ENCODE results near the gene APOC3. TPM values are rescaled to one million over a fixed set of nuclear protein-coding genes. Genes with fewer than 3 reads are reported as not detected.
"Not testable (repeated sequence)": the region's sequence is repeated elsewhere in the genome, so short reads cannot be mapped to it uniquely, and the experiment has no call there.

Gene APOC3
- total RNA-seq, 1 donor from 2014 or later, result not detected

DNA sequence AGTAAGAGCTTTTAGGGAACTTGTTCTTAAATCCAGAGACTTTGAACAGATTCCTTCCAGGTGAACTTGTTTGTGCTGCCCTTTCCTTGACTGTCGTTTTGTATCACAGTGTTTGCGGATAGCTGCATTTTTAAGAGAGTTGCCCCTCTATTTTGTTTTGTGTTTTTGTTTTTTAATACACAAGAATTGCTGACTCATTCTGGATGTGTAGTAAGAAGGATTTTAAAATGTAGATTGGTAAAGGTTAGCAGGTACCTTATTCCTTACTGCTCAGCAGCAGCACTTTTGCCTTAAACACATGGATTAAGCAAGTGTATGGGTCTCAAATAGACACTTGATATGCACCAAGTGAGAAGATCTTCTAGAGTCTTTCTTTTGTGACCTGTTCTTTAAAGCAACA, 29.1 kb upstream of the APOC3 start:
- no peak for DNase-seq (ENCODE audit: low spot score)
- no peaks in the 10 kb centered on the region for H3K36me3 Mint-ChIP-seq (ENCODE audit: low read depth, unreplicated experiment)
- no peak overlapping the region for H3K4me3 Mint-ChIP-seq (ENCODE audit: unreplicated experiment)
- TF ChIP-seq, protein P1, sequence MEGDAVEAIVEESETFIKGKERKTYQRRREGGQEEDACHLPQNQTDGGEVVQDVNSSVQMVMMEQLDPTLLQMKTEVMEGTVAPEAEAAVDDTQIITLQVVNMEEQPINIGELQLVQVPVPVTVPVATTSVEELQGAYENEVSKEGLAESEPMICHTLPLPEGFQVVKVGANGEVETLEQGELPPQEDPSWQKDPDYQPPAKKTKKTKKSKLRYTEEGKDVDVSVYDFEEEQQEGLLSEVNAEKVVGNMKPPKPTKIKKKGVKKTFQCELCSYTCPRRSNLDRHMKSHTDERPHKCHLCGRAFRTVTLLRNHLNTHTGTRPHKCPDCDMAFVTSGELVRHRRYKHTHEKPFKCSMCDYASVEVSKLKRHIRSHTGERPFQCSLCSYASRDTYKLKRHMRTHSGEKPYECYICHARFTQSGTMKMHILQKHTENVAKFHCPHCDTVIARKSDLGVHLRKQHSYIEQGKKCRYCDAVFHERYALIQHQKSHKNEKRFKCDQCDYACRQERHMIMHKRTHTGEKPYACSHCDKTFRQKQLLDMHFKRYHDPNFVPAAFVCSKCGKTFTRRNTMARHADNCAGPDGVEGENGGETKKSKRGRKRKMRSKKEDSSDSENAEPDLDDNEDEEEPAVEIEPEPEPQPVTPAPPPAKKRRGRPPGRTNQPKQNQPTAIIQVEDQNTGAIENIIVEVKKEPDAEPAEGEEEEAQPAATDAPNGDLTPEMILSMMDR (IDR thresholded peaks at IDR 0.05; ENCODE audit: unreplicated experiment), result no peak
- peaks cover 2% of the 10 kb centered on the region for H3K27me3 Mint-ChIP-seq (ENCODE audit: unreplicated experiment)
- no peaks in the 10 kb centered on the region for H3K9me3 Mint-ChIP-seq (ENCODE audit: unreplicated experiment)
- no peaks in the 10 kb centered on the region for H3K4me1 Mint-ChIP-seq (ENCODE audit: unreplicated experiment)
- no peak overlapping the region for H3K27ac Mint-ChIP-seq (ENCODE audit: unreplicated experiment)

GRCh38 chr11:116801662-116802061, 28.0 kb upstream of the APOC3 start:
- H3K4me3 Mint-ChIP-seq (ENCODE audit: unreplicated experiment); H3K27me3 Mint-ChIP-seq (ENCODE audit: unreplicated experiment); H3K36me3 Mint-ChIP-seq (ENCODE audit: low read depth, unreplicated experiment); DNase-seq (ENCODE audit: low spot score); H3K4me1 Mint-ChIP-seq (ENCODE audit: unreplicated experiment); H3K9me3 Mint-ChIP-seq (ENCODE audit: unreplicated experiment); H3K27ac Mint-ChIP-seq (ENCODE audit: unreplicated experiment): not testable (repeated sequence)

- peaks cover 1% of the 10 kb centered on the region for H3K36me3 Mint-ChIP-seq (ENCODE audit: low read depth, unreplicated experiment)
- no peak overlapping the region for H3K27ac Mint-ChIP-seq (ENCODE audit: unreplicated experiment)
- no peaks in the 10 kb centered on the region for H3K27me3 Mint-ChIP-seq (ENCODE audit: unreplicated experiment)
- H3K4me1 Mint-ChIP-seq (ENCODE audit: unreplicated experiment), result peaks cover 2% of the 10 kb centered on the region
- DNase-seq (ENCODE audit: low spot score), result no peak
- no peaks in the 10 kb centered on the region for H3K9me3 Mint-ChIP-seq (ENCODE audit: unreplicated experiment)
- no peak overlapping the region for H3K4me3 Mint-ChIP-seq (ENCODE audit: unreplicated experiment)
- TF ChIP-seq, protein P1 (IDR thresholded peaks at IDR 0.05; ENCODE audit: unreplicated experiment), result no peak
These were observed 25.7 kb upstream of the APOC3 start for GRCh38 chr11:116804001-116804400.

DNA sequence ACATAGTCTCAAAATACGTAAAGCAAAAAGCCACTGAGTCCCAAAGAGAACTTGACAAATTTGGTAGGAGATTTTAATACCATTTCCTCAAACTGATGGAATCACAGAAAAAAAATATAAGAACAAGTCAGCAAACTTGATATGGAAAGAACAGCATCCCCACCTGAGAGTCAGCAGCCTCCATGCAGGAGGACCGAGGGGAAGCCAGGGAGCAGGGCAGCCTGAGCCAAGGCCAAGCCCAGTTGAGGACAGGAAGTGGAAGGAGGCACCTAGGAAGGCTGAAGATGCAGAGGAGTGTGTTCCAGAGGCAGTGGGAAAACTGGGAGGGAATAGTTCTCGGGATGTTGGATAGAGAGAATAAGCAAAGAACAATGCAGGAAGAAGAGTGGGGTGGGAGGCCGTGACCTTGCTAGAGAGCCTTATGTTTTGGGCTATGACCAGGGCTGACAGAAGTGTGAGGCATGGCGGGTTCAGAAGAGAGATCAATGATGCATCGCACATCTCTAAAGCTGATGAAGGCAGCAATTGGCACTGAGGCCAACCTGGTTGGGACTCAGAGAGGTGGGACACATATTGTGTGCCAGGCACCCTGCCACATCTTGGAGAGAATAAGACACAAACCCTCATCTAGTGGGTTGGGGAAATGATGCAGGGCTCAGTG, 22.0 kb upstream of the APOC3 start:
- TF ChIP-seq, protein P1 (IDR thresholded peaks at IDR 0.05; ENCODE audit: unreplicated experiment), result no peak
- Mint-ChIP-seq H3K27ac (ENCODE audit: unreplicated experiment) (no peak overlapping the region), H3K36me3 (ENCODE audit: low read depth, unreplicated experiment) (peaks cover 4% of the 10 kb centered on the region), H3K9me3 (ENCODE audit: unreplicated experiment) (no peaks in the 10 kb centered on the region), H3K4me1 (ENCODE audit: unreplicated experiment) (peaks cover 2% of the 10 kb centered on the region), H3K27me3 (ENCODE audit: unreplicated experiment) (no peaks in the 10 kb centered on the region), H3K4me3 (ENCODE audit: unreplicated experiment) (no peak overlapping the region)
- no peak for DNase-seq (ENCODE audit: low spot score)

DNA sequence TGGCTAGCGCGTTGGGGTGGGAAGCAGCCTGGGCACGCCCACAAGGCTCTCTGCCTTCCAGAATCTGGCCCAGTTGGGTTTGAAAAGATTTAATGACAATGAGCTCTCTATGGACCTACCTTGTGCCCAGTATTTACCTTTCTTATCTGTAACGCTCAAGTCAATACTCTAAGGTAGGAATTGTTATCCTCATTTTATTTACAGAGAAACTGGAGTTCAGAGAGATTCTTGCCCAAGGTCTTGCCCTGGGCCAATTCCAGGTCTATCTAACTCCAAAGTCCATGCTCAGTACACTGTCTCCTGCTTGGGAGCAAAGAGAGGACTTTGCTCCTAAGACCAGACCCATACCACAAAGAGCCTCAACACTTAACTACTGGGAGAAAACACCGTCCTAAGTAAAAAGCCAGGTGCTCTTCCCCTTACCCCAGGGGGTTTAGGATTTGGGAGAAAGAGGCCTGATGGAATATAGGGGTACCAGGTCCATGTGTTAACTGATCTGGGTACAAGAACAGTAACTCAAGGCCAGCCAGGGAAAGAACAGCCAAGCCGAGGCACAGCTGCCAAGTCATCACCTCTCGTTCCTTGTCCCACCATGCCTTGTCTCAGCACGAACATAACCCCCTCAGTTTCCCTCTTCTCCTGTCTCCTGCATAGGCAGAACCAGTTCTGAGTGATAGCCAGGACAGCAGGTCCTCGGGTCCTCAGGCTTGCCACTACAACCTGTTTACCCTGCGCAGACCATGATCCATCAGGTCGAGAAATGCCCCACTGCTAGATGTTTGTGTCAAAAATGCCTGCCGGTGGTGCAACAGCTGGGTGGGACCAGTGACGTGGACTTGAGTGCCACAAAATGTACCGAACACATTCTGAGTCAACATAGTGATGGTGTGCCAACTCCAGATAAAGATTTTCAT, 21.2 kb upstream of the APOC3 start:
- DNase-seq (ENCODE audit: low spot score), result no peak
- Mint-ChIP-seq H3K27ac (ENCODE audit: unreplicated experiment) (no peak overlapping the region), H3K36me3 (ENCODE audit: low read depth, unreplicated experiment) (peaks cover 4% of the 10 kb centered on the region), H3K27me3 (ENCODE audit: unreplicated experiment) (no peaks in the 10 kb centered on the region), H3K4me1 (ENCODE audit: unreplicated experiment) (peaks cover 2% of the 10 kb centered on the region), H3K4me3 (ENCODE audit: unreplicated experiment) (no peak overlapping the region), H3K9me3 (ENCODE audit: unreplicated experiment) (no peaks in the 10 kb centered on the region)
- TF ChIP-seq, protein P1 (IDR thresholded peaks at IDR 0.05; ENCODE audit: unreplicated experiment), result no peak

All from endothelial cell (in vitro differentiated cells).